HFFc6 (cell line): ENCODE data around the gene MAS1. TPM values are rescaled to one million over a fixed set of nuclear protein-coding genes. Genes with fewer than 3 reads are reported as not detected.
A peak's percentile ranks its signal among the peaks of the same experiment; 100 is the strongest.
"Not testable (repeated sequence)": the region's sequence is repeated elsewhere in the genome, so short reads cannot be mapped to it uniquely, and the experiment has no call there.

Source experiments
- DNase-seq: peaks from one replicate; pipeline ENCODE4 v3.0.0-alpha.2; 2018
- H3K27ac Mint-ChIP-seq: 2 replicates; pipeline ENCODE4 v1.8.0; 2020; ENCODE audit warnings: mild to moderate bottlenecking, mixed read lengths
- H3K27me3 Mint-ChIP-seq: 2 replicates; pipeline ENCODE4 v1.8.0; 2021; ENCODE audit warnings: mild to moderate bottlenecking, moderate library complexity, mixed read lengths; ENCODE audit not compliant: insufficient read depth
- H3K36me3 Mint-ChIP-seq: 2 replicates; pipeline ENCODE4 v1.8.0; 2021; ENCODE audit warnings: low read depth, mixed read lengths
- H3K4me1 Mint-ChIP-seq: 2 replicates; pipeline ENCODE4 v1.8.0; 2020; ENCODE audit warnings: low read depth, mixed read lengths
- H3K4me3 Mint-ChIP-seq: 2 replicates; pipeline ENCODE4 v1.8.0; 2020; ENCODE audit warnings: mild to moderate bottlenecking, moderate library complexity, mixed read lengths
- H3K9me3 Mint-ChIP-seq: 2 replicates; pipeline ENCODE4 v1.8.0; 2020; ENCODE audit warnings: mild to moderate bottlenecking, mixed read lengths
- CTCF ChIP-seq: fragments of 200-600 bp; sonication (generic); IDR thresholded peaks from 2 replicates; pipeline ENCODE4 v1.5.0; 2021; ENCODE audit warnings: antibody characterized with exemption, mild to moderate bottlenecking
- total RNA-seq, 6 experiments: library from RNA; stranded (reverse); fragmentation: NEBNext Ultra II Directional; extraction: Animal tissue kit (Norgen Biotek cat#: 25700); gene quantifications; 2 replicates in 1 of 6; 3 replicates in 5 of 6; pipeline ENCODE4 v1.2.3, GENCODE V29; 2021

MAS1 gene
- total RNA-seq, 6 experiments from 2014 or later, result not detected

- Mint-ChIP-seq H3K9me3 (no peaks in the 10 kb centered on the region), H3K36me3 (peaks cover 8% of the 10 kb centered on the region; the same call in 1 of the 2 replicates), H3K27me3 (peaks cover 41% of the 10 kb centered on the region), H3K4me3 (no peak overlapping the region), H3K4me1 (peaks cover 20% of the 10 kb centered on the region), H3K27ac (no peak overlapping the region)
- TF ChIP-seq CTCF, result no peak
- DNase-seq, result no peak
These were observed 24.6 kb downstream of the MAS1 start for GRCh38 chr6:159915397-159915796.

- Mint-ChIP-seq H3K36me3 (no peaks in the 10 kb centered on the region; the same call in 1 of the 2 replicates), H3K4me3 (no peak overlapping the region), H3K4me1 (peaks cover 20% of the 10 kb centered on the region), H3K9me3 (no peaks in the 10 kb centered on the region), H3K27ac (no peak overlapping the region), H3K27me3 (peaks cover 35% of the 10 kb centered on the region)
- no peak for TF ChIP-seq CTCF
- no peak for DNase-seq
These were observed 25.4 kb downstream of the MAS1 start for GRCh38 chr6:159916237-159916636.

- no peaks in the 10 kb centered on the region for H3K9me3 Mint-ChIP-seq
- peaks cover 30% of the 10 kb centered on the region for H3K27me3 Mint-ChIP-seq
- DNase-seq, result no peak
- H3K4me1 Mint-ChIP-seq, result peaks cover 20% of the 10 kb centered on the region
- H3K36me3 Mint-ChIP-seq, result no peaks in the 10 kb centered on the region
- H3K27ac Mint-ChIP-seq, result no peak overlapping the region
- H3K4me3 Mint-ChIP-seq, result no peak overlapping the region
- no peak for TF ChIP-seq CTCF
These were observed 26.0 kb downstream of the MAS1 start for GRCh38 chr6:159916752-159917151.

GRCh38 chr6:159919011-159919511 lies 28.3 kb downstream of the MAS1 start:
- DNase-seq, result peak; percentile 64
- no peak for TF ChIP-seq CTCF

GRCh38 chr6:159919800-159920199 lies 29.0 kb downstream of the MAS1 start:
- Mint-ChIP-seq H3K4me1 (peaks cover 20% of the 10 kb centered on the region), H3K27me3 (peaks cover 14% of the 10 kb centered on the region), H3K4me3 (peak overlapping the region; percentile 21; the same call in 1 of the 2 replicates), H3K36me3 (0 out of 2 replicates have a peak, but pooled peaks cover 5% of the 10 kb centered on the region), H3K27ac (no peak overlapping the region), H3K9me3 (no peaks in the 10 kb centered on the region)
- no peak for TF ChIP-seq CTCF
- no peak for DNase-seq

More at GRCh38 chr6:159919011-159919511, 28.3 kb downstream of the MAS1 start:
- Mint-ChIP-seq H3K27ac (peak overlapping the region; percentile 47), H3K27me3 (peaks cover 20% of the 10 kb centered on the region), H3K36me3 (0 out of 2 replicates have a peak, but pooled peaks cover 3% of the 10 kb centered on the region), H3K9me3 (no peaks in the 10 kb centered on the region), H3K4me1 (peaks cover 20% of the 10 kb centered on the region), H3K4me3 (peak overlapping the region; percentile 21)

GRCh38 chr6:159924150-159924549 lies 33.4 kb downstream of the MAS1 start:
- not testable (repeated sequence) for H3K27ac Mint-ChIP-seq, H3K9me3 Mint-ChIP-seq, H3K27me3 Mint-ChIP-seq, H3K4me1 Mint-ChIP-seq, H3K4me3 Mint-ChIP-seq, DNase-seq, H3K36me3 Mint-ChIP-seq
